Subcutaneous abdominal adipose tissue (tissue), 5 donors: ENCODE measurements around the gene ZNF500.

Experiments used
- H3K27ac ChIP-seq: one replicate; pipeline ENCODE4 v1.7.0; 2013; ENCODE audit warnings: low read depth, mild to moderate bottlenecking, inconsistent platforms, low read length, moderate library complexity
- H3K27me3 ChIP-seq, 5 donors: one replicate each; pipeline ENCODE4 v1.7.0; 2013; ENCODE audit warnings: low read length in 5 of 5, inconsistent platforms in 1 of 5; ENCODE audit not compliant: control insufficient read depth in 5 of 5, insufficient read depth in 4 of 5
- H3K36me3 ChIP-seq, 5 donors: one replicate each; pipeline ENCODE4 v1.7.0; 2013; ENCODE audit warnings: low read length in 5 of 5; ENCODE audit not compliant: control insufficient read depth in 5 of 5, insufficient read depth in 5 of 5
- H3K4me1 ChIP-seq, 5 donors: one replicate each; pipeline ENCODE4 v1.7.0; 2013; ENCODE audit warnings: low read length in 5 of 5, mild to moderate bottlenecking in 3 of 5, moderate library complexity in 1 of 5; ENCODE audit not compliant: control insufficient read depth in 5 of 5, insufficient read depth in 5 of 5
- H3K4me3 ChIP-seq, 5 donors: one replicate each; pipeline ENCODE4 v1.7.0; 2013; ENCODE audit warnings: low read length in 5 of 5, low read depth in 1 of 5
- H3K9ac ChIP-seq, 5 donors: one replicate each; pipeline ENCODE4 v1.7.0; 2013; ENCODE audit warnings: low read length in 5 of 5, mild to moderate bottlenecking in 4 of 5, moderate library complexity in 3 of 5
- H3K9me3 ChIP-seq, 5 donors: one replicate each; pipeline ENCODE4 v1.7.0; 2013; ENCODE audit warnings: low read length in 5 of 5; ENCODE audit not compliant: control insufficient read depth in 5 of 5
- donor health status: healthy.
- donor health status: healthy.
- donor health status: healthy.
- donor health status: healthy.
- donor health status: healthy.

ZNF500 gene

DNA sequence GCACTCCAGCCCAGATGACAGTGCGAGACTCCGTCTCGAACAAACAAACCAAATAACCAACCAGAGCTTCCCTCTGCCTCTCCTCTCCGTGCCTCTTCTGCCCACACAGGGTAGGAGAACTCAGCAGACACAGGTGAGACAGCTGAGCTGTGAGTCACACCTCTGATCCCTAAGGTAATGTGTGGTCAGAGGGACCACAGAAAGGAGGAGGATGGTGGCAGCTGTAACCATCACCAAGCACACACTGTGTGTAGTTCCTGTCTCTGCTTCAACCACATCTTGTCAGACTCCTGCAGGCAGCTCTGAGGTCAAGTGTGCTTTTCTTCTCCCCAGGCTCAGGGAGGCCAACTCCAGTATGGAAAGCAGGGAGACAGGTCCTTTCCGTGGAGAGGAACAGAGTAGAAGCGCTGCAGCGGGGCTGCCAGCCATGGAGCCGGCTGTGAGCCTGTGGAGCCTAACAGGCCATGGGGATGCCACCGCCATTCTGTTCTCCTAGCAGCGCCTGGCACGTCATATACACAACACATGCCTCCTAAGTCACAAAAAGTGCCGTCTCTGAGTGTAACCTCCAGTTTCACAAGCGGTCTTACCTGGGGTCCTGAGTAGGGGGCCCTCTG, 66.5 kb downstream of the ZNF500 start:
- Histone ChIP-seq H3K27me3 (no peaks in the 10 kb centered on the region), H3K4me1 (peaks cover 0 to 15% (median 5%) of the 10 kb centered on the region in 5 donors), H3K9me3 (no peaks in the 10 kb centered on the region), H3K9ac (no peak overlapping the region), H3K36me3 (peaks cover 0 to 94% (median 73%) of the 10 kb centered on the region in 5 donors), H3K27ac (no peak overlapping the region), H3K4me3 (no peak overlapping the region)

DNA sequence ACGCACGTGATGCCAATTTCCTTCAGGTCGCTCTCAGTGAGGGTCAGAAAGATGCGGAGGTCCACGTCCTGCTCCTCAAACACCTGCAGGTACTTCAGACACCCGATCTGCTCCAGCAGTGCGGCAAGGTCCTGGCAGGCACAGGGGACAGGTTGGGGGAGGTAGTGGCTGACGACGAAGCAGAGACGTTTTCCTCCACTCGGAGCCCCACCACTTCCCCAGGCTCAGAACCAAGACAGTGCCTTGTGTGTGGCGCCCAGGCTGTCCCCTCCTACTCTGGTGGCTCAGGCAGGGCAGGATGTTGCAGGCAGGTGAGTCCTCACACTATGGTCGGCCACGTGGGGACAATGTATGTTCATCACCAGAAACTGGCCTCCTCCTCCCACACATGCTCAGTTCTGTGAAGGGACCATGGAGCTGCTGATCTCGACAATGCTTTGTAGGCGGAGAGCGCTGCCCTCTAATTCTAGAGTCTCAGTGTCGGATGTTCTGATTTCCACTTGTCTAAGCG, 67.9 kb downstream of the ZNF500 start:
- Histone ChIP-seq H3K4me1 (peaks cover 0 to 28% (median 17%) of the 10 kb centered on the region in 5 donors), H3K9ac (no peak overlapping the region), H3K9me3 (no peaks in the 10 kb centered on the region), H3K27me3 (no peaks in the 10 kb centered on the region), H3K27ac (no peak overlapping the region), H3K36me3 (peaks cover 0 to 87% (median 66%) of the 10 kb centered on the region in 5 donors), H3K4me3 (no peak overlapping the region)

DNA sequence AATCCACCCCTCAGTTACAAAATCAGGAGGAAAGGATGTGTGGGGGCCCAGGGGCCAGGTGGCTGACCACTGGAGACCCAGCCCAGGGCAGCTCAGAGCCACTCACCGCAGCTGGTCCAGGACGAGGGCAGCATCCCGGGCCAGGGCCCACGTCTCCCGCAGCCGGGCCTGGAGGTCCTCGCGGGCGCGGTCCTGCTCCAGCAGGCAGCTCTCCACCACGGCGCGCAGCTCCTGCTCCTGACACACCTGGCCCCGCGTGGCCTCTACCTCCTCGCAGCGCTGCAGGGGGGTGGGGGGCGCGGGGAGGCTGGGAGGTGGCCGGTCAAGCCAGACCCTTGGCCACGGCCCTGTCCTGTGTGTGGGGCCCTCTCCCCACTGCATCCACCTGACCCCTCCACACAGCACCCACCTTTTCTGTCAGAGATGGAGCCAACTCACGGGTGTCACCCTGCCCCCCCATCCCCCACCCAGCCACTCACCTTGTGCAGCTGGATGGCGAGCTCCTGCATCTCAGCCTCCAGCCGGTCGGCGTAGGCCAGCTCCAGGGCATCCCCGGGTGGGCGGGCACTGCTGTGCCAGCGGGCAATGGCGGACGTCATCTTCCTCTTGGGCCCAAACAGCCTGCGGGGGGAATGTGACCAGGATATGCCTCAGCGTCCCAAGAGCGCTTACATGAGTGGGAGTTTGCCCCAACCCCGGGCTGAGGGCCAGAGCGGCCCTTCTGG, 68.5 kb downstream of the ZNF500 start:
- H3K9me3 ChIP-seq: no peaks in the 10 kb centered on the region
- H3K4me1 ChIP-seq: peaks cover 0 to 34% (median 17%) of the 10 kb centered on the region in 5 donors
- H3K27me3 ChIP-seq: no peaks in the 10 kb centered on the region
- no peak overlapping the region for H3K27ac ChIP-seq
- H3K9ac ChIP-seq: no peak overlapping the region
- H3K4me3 ChIP-seq: no peak overlapping the region
- H3K36me3 ChIP-seq: peaks cover 0 to 82% (median 62%) of the 10 kb centered on the region in 5 donors
